Prostate gland (tissue), 2 donors: ENCODE data around the gene ATAD3C. TPM values are rescaled to one million over a fixed set of nuclear protein-coding genes. Genes with fewer than 3 reads are reported as not detected.
"Not testable (repeated sequence)": the region's sequence is repeated elsewhere in the genome, so short reads cannot be mapped to it uniquely, and the experiment has no call there.

Experiments used
- DNase-seq: peaks from one replicate; pipeline ENCODE4 v3.0.0-alpha.2; 2019; ENCODE audit warnings: low spot score
- H3K27ac ChIP-seq, 2 donors: fragments of 200-600 bp; sonication (generic); 2 replicates each; pipeline ENCODE4 v1.5.1; 2017 to 2019
- H3K27me3 ChIP-seq: fragments of 200-600 bp; sonication (generic); replicated peaks from 2 replicates; pipeline ENCODE4 v1.5.1; 2019; ENCODE audit not compliant: insufficient read depth
- H3K36me3 ChIP-seq, 2 donors: fragments of 200-600 bp; sonication (generic); 1 replicate in 1 of 2; 2 replicates in 1 of 2; pipeline versions ENCODE4 v1.5.1 to v1.8.1; 2017 to 2019
- H3K4me1 ChIP-seq: fragments of 200-600 bp; sonication (generic); replicated peaks from 2 replicates; pipeline ENCODE4 v1.5.1; 2019
- H3K4me3 ChIP-seq, 2 donors: fragments of 200-600 bp; sonication (generic); 2 replicates each; pipeline ENCODE4 v1.5.1; 2017 to 2019
- H3K9me3 ChIP-seq: fragments of 200-600 bp; sonication (generic); 2 replicates; pipeline ENCODE4 v1.5.1; 2017
- POLR2A ChIP-seq: fragments of 450-650 bp; IDR thresholded peaks from one replicate; pipeline ENCODE4 v1.6.1; 2016; ENCODE audit warnings: antibody characterized with exemption, mild to moderate bottlenecking
- POLR2AphosphoS5 ChIP-seq: sonication (generic); formaldehyde crosslinking; IDR thresholded peaks from one replicate; pipeline ENCODE4 v1.6.1; 2017; ENCODE audit warnings: antibody characterized with exemption
- WGBS: methylation state at CpG from one replicate; pipeline ENCODE4 v1.1.5; 2018; 5-methylcytosine and 5-hydroxymethylcytosine counted together
- intact Hi-C: fragments of 100-400 bp; cut with DNase I; formaldehyde crosslinking; loops from one replicate; pipeline ENCODE4 v1.14.2; 2022
- total RNA-seq, 2 donors: library from RNA; depleted of rRNA; stranded (reverse); fragments of >200 nt; gene quantifications; one replicate each; pipeline ENCODE4 v1.1.0, GENCODE V29; 2016
- TF ChIP-seq, protein P1 (sequence below), 4 experiments: fragments of 200-600 bp in 2 of 4; fragments of 450-650 bp in 2 of 4; sonication (generic) in 2 of 4; IDR thresholded peaks; 1 replicate in 3 of 4; 2 replicates in 1 of 4; pipeline ENCODE4 v1.5.1; 2016 to 2019; ENCODE audit warnings: antibody characterized with exemption in 4 of 4, mild to moderate bottlenecking in 2 of 4, moderate library complexity in 2 of 4

ATAD3C gene
- total RNA-seq, 2 donors from 2014 or later = 7.3 to 9.9 TPM

DNA sequence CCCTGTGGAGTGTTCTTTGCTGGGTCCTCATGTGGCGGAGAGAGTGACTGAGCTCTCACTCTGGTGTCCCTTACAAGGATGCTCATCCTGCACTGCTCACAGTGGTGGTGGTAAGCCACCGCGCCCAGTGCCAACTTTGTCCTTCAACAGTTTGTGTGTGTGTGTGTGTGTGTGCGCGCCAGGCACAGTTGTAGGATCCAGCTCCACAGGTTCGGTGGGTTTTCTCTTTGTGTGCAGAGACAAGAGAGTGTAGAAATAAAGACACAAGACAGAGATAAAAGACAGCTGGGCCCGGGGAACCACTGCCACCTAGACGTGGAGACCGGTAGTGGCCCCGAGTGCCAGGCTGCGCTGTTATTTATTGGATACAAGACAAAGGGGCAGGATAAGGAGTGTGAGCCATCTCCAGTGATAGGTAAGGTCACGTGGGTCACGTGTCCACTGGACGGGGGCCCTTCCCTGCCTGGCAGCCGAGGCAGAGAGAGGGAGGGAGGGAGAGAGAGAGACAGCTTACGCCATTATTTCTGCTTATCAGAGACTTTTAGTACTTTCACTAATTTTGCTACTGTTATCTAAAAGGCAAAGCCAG, 55.4 kb downstream of the ATAD3C start:
- DNase-seq = peak; percentile 88
- H3K9me3 ChIP-seq, H3K4me1 ChIP-seq, intact Hi-C loops, H3K4me3 ChIP-seq, H3K36me3 ChIP-seq, H3K27me3 ChIP-seq: not testable (repeated sequence)
- 23% methylated on average over 16 of the region's 16 CpGs for WGBS
- TF ChIP-seq, protein P1, sequence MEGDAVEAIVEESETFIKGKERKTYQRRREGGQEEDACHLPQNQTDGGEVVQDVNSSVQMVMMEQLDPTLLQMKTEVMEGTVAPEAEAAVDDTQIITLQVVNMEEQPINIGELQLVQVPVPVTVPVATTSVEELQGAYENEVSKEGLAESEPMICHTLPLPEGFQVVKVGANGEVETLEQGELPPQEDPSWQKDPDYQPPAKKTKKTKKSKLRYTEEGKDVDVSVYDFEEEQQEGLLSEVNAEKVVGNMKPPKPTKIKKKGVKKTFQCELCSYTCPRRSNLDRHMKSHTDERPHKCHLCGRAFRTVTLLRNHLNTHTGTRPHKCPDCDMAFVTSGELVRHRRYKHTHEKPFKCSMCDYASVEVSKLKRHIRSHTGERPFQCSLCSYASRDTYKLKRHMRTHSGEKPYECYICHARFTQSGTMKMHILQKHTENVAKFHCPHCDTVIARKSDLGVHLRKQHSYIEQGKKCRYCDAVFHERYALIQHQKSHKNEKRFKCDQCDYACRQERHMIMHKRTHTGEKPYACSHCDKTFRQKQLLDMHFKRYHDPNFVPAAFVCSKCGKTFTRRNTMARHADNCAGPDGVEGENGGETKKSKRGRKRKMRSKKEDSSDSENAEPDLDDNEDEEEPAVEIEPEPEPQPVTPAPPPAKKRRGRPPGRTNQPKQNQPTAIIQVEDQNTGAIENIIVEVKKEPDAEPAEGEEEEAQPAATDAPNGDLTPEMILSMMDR (IDR thresholded peaks at IDR 0.05) = peak; percentile 45 to 93 (median 77)
- TF ChIP-seq POLR2AphosphoS5 = peak; percentile 81
- H3K27ac ChIP-seq = peak overlapping the region; percentile 78 to 81

DNA sequence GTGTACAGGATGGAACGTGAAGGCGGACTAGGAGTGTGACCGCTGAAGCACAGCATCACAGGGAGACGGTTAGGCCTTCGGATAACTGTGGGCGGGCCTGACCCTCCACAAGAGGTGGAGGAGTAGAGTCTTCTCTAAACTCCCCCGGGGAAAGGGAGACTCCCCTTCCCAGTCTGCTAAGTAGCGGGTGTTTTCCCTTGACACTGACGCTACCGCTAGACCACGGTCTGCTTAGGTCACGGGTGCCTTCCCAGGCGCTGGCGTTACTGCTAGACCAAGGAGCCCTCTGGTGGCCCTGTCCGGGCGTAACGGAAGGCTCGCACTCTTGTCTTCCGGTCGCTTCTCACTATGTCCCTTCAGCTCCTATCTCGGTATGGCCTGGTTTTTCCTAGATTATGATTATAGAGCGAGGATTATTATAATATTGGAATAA, 55.9 kb downstream of the ATAD3C start:
- intact Hi-C loops, H3K4me1 ChIP-seq, H3K4me3 ChIP-seq, H3K27me3 ChIP-seq, H3K36me3 ChIP-seq, H3K9me3 ChIP-seq: not testable (repeated sequence)
- peak; percentile 36 for DNase-seq
- peak overlapping the region; percentile 78 to 81 for H3K27ac ChIP-seq
- WGBS = 6% methylated on average over 10 of the region's 22 CpGs
- TF ChIP-seq, protein P1 (IDR thresholded peaks at IDR 0.05) = peak in 3 of 4 experiments; percentile 19 to 62 (median 61)

DNA sequence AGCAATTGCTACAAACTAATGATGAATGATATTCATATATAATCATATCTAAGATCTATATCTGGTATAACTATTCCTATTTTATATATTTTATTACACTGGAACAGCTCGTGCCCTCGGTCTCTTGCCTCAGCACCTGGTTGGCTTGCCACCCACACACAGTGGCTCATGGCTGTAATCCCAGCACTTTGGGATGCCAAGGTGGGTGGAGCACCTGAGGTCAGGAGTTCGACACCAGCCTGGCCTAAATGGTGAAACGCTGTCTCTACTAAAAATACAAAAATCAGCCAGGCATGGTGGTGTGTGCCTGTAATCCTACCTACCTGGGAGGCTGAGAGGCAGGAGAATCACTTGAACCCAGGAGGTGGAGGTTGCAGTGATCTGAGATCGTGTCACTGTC, 56.3 kb downstream of the ATAD3C start:
- WGBS = 43% methylated on average over 5 of the region's 5 CpGs
- H3K27me3 ChIP-seq, H3K36me3 ChIP-seq, H3K9me3 ChIP-seq, intact Hi-C loops, H3K4me1 ChIP-seq, DNase-seq, H3K4me3 ChIP-seq: not testable (repeated sequence)
- H3K27ac ChIP-seq = peak overlapping the region; percentile 78 to 81

DNA sequence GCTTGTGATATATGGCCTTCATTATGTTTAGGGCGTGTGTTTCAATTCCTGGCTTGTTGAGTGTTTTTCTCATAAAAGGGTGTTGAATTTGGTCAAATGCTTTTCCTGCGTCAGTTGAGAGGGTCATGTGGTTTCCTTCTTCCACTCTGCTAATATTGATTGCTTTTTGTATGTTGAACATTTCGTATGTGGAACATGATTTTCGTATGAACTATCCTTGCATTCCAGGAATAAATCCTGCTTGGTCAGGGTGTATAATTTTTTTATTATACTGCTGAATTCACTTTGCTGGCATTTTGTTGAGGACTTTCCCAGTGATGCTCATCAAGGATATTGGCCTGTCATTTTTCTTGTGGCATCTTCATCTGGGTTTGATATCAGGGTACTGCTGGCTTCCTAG, 57.8 kb downstream of the ATAD3C start:
- H3K27me3 ChIP-seq = no peaks in the 10 kb centered on the region

DNA sequence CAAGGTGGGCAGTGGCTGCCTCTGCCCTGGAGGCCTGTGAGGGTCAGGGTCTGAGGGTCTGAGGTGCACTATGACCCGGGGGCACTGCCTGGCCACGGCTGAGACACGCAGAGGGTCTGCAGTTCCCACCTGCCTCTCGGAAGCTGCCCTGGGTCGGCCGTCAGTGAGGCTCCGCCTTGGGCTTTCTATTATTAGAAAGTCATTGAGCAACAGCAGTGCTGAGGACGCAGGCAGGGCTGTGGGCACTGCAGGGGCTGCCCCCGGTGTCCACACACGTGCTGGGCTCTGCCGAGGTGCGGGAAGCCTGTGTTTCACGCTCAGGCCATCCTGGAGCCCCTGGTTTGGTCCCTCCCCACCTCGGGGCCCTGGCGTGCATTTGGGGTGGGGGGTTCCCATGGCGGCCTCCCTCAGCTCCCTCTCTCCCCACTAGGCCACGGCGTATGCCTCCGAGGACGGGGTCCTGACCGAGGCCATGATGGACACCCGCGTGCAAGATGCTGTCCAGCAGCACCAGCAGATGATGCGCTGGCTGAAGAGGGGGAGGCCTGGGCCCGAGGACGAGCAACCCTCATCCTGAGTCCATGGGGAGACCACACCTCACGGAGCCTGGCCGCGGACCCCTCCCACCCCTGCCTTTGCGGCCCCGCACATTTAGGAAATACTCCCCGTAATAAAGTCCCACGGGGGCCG, 59.4 kb downstream of the ATAD3C start:
- WGBS = 91% methylated on average over 25 of the region's 34 CpGs
- H3K4me1 ChIP-seq, intact Hi-C loops: not testable (repeated sequence)

More for the DNA sequence above, 57.8 kb downstream of the ATAD3C start:
- TF ChIP-seq POLR2A (no peak), POLR2AphosphoS5 (no peak)
- TF ChIP-seq, protein P1 (IDR thresholded peaks at IDR 0.05) = no peak
- no peak for DNase-seq
- peaks cover 3% of the 10 kb centered on the region for H3K4me1 ChIP-seq
- no peaks in the 10 kb centered on the region for H3K9me3 ChIP-seq
- no peaks in the 10 kb centered on the region for H3K36me3 ChIP-seq
- no peak overlapping the region for H3K27ac ChIP-seq
- WGBS = 95% methylated on average over 4 of the region's 4 CpGs
- no peak overlapping the region for H3K4me3 ChIP-seq
- intact Hi-C loops = no loop called here

GRCh38 chr1:1509465-1509850, 60.0 kb downstream of the ATAD3C start:
- H3K27me3 ChIP-seq, H3K9me3 ChIP-seq, H3K36me3 ChIP-seq, intact Hi-C loops, H3K4me1 ChIP-seq, H3K27ac ChIP-seq, H3K4me3 ChIP-seq, DNase-seq: not testable (repeated sequence)
- WGBS = 92% methylated on average over 18 of the region's 21 CpGs

More for the DNA sequence above, 59.4 kb downstream of the ATAD3C start:
- H3K27ac ChIP-seq, H3K27me3 ChIP-seq, H3K4me3 ChIP-seq, H3K9me3 ChIP-seq, DNase-seq, H3K36me3 ChIP-seq: not testable (repeated sequence)
